ENCODE data around the gene CYP11A1. TPM values are rescaled to one million over a fixed set of nuclear protein-coding genes. Genes with fewer than 3 reads are reported as not detected.

Gene CYP11A1
- 0.33 TPM for polyA plus RNA-seq (2013, experiment 1 of 2; ENCODE audit: insufficient read length)
- polyA plus RNA-seq (2013, experiment 2 of 2; ENCODE audit: insufficient read length), result 0.30 TPM

GRCh38 chr15:74367296-74367854 is at the start of gene CYP11A1:
Gene CYP11A1 (minus strand): TSS chr15:74367646. CDS start chr15:74367585, 61 bp downstream.
- no peak for DNase-seq

GRCh38 chr15:74417225-74417624 is 49.8 kb upstream of the CYP11A1 start:
- peak; percentile 60 for DNase-seq

GRCh38 chr15:74415966-74416916 is 48.8 kb upstream of the CYP11A1 start:
- no peak for DNase-seq

- DNase-seq, result no peak
Measured at GRCh38 chr15:74414603-74415338, 47.3 kb upstream of the CYP11A1 start.

- DNase-seq, result no peak
Measured at GRCh38 chr15:74414081-74414580, 46.7 kb upstream of the CYP11A1 start.

- DNase-seq, result no peak
Measured at GRCh38 chr15:74413350-74414080, 46.1 kb upstream of the CYP11A1 start.

GRCh38 chr15:74412159-74412558 is 44.7 kb upstream of the CYP11A1 start:
- DNase-seq, result no peak

- no peak for DNase-seq
Measured at GRCh38 chr15:74411686-74412085, 44.2 kb upstream of the CYP11A1 start.

- DNase-seq, result no peak
Measured at GRCh38 chr15:74410502-74410901, 43.1 kb upstream of the CYP11A1 start.

- DNase-seq, result no peak
Measured at GRCh38 chr15:74409225-74409624, 41.8 kb upstream of the CYP11A1 start.

- DNase-seq, result no peak
Measured at GRCh38 chr15:74408815-74409214, 41.4 kb upstream of the CYP11A1 start.

GRCh38 chr15:74408385-74408784 is 40.9 kb upstream of the CYP11A1 start:
- DNase-seq, result no peak

- DNase-seq, result peak; percentile 96
Measured at GRCh38 chr15:74406992-74407705, 39.7 kb upstream of the CYP11A1 start.

- DNase-seq, result no peak
Measured at GRCh38 chr15:74406517-74406916, 39.1 kb upstream of the CYP11A1 start.

GRCh38 chr15:74405823-74406222 is 38.4 kb upstream of the CYP11A1 start:
- no peak for DNase-seq

- no peak for DNase-seq
Measured at GRCh38 chr15:74403991-74404563, 36.6 kb upstream of the CYP11A1 start.

GRCh38 chr15:74403588-74403919 is 36.1 kb upstream of the CYP11A1 start:
- no peak for DNase-seq

GRCh38 chr15:74402873-74403587 is 35.6 kb upstream of the CYP11A1 start:
- DNase-seq, result no peak

- DNase-seq, result no peak
Measured at GRCh38 chr15:74402337-74402841, 34.9 kb upstream of the CYP11A1 start.
